Small intestine (tissue), 16 donors: ENCODE results near the gene ERAL1. TPM values are rescaled to one million over a fixed set of nuclear protein-coding genes. Genes with fewer than 3 reads are reported as not detected.

Experiments used
- DNase-seq, 2 donors: peaks; one replicate each; pipeline versions ENCODE4 v3.0.0 to v3.0.0-alpha.2; 2013
- FAIRE-seq: peaks from 2 replicates; lab custom pipeline; 2012; peaks lifted over from hg19 to GRCh38; lab: Jason Lieb, UNC
- H3K27ac ChIP-seq, 3 donors: one replicate each; pipeline ENCODE4 v1.5.1; 2013; ENCODE audit warnings: low read length in 2 of 3, mild to moderate bottlenecking in 2 of 3, control low read depth in 1 of 3, inconsistent platforms in 1 of 3, low read depth in 1 of 3, moderate library complexity in 1 of 3
- H3K27me3 ChIP-seq, 3 donors: one replicate each; pipeline ENCODE4 v1.6.1; 2013; ENCODE audit warnings: low read length in 3 of 3, inconsistent platforms in 1 of 3; ENCODE audit not compliant: control insufficient read depth in 3 of 3, insufficient read depth in 3 of 3
- H3K36me3 ChIP-seq, 3 donors: one replicate each; pipeline ENCODE4 v1.6.1; 2013; ENCODE audit warnings: low read length in 3 of 3, inconsistent platforms in 1 of 3, low read depth in 1 of 3, mild to moderate bottlenecking in 1 of 3, moderate library complexity in 1 of 3; ENCODE audit not compliant: control insufficient read depth in 3 of 3, insufficient read depth in 2 of 3
- H3K4me1 ChIP-seq, 3 donors: one replicate each; pipeline ENCODE4 v1.6.1; 2013; ENCODE audit warnings: low read length in 2 of 3, inconsistent platforms in 1 of 3, low read depth in 1 of 3, mild to moderate bottlenecking in 1 of 3, moderate library complexity in 1 of 3; ENCODE audit not compliant: control insufficient read depth in 3 of 3, insufficient read depth in 2 of 3
- H3K4me3 ChIP-seq, 3 donors: one replicate each; pipeline ENCODE4 v1.5.1; 2013; ENCODE audit warnings: low read length in 3 of 3, control low read depth in 1 of 3, inconsistent platforms in 1 of 3, low read depth in 1 of 3, mild to moderate bottlenecking in 1 of 3, moderate library complexity in 1 of 3
- H3K9me3 ChIP-seq, 2 donors: one replicate each; pipeline ENCODE4 v1.6.1; 2013; ENCODE audit warnings: low read depth in 1 of 2, low read length in 1 of 2; ENCODE audit not compliant: control insufficient read depth in 2 of 2, insufficient read depth in 1 of 2
- WGBS, 3 donors: extraction: QIAGEN DNeasy Blood & Tissue Kit; methylation state at CpG; one replicate each; pipeline ENCODE4 v1.1.7; 2013; 5-methylcytosine and 5-hydroxymethylcytosine counted together
- long read RNA-seq, 10 donors: transcript quantifications; one replicate each; lab custom pipeline, GENCODE V29; 2026
- polyA plus RNA-seq, 4 donors: library from polyadenylated mRNA; stranded (reverse) in 3 of 4; unstranded in 1 of 4; fragments of 200-250 nt in 3 of 4; fragments of 120-200 nt in 1 of 4; gene quantifications; one replicate each; pipeline versions ENCODE4 v1.2.1 to v1.2.3, GENCODE V29; 2013
- donor health status: healthy with polysubstance abuse.
- donor health status: control.
- donor health status: control.
- donor health status: Bipolar disorder and iron deficiency.
- donor health status: healthy.

The ERAL1 gene
- polyA plus RNA-seq: 10 to 100 TPM; 38.5 to 48.9 (median 46.7) TPM
- long read RNA-seq, donor 1: 0 reads
- long read RNA-seq, donor 2, transcript ERAL1-201 (10 exons, 1,925 nt): major isoform, 6 of 8 reads
- long read RNA-seq, donor 2, partial matches to known transcripts: 0 of 8 reads
- long read RNA-seq, donor 2, other reads (novel, unspliced or antisense): 0 of 8 reads
- long read RNA-seq, donor 3, partial matches to known transcripts: 14 of 20 reads
- long read RNA-seq, donor 3, other reads (novel, unspliced or antisense): 0 of 20 reads
- long read RNA-seq, donor 4, partial matches to known transcripts: 0 of 3 reads
- long read RNA-seq, donor 4, other reads (novel, unspliced or antisense): 0 of 3 reads
- long read RNA-seq, donor 5, partial matches to known transcripts: 0 of 2 reads
- long read RNA-seq, donor 5, other reads (novel, unspliced or antisense): 0 of 2 reads
- long read RNA-seq, donor 6, transcript ERAL1-201 (10 exons, 1,925 nt): major isoform, 15 of 17 reads
- long read RNA-seq, donor 6, partial matches to known transcripts: 0 of 17 reads
- long read RNA-seq, donor 6, other reads (novel, unspliced or antisense): 0 of 17 reads
- long read RNA-seq, donor 7, transcript ERAL1-201 (10 exons, 1,925 nt): major isoform, 21 of 48 reads
- long read RNA-seq, donor 7, transcript ERAL1-204 (5 exons, 1,508 nt): minor isoform, 7 of 48 reads
- long read RNA-seq, donor 7, partial matches to known transcripts: 20 of 48 reads
- long read RNA-seq, donor 7, other reads (novel, unspliced or antisense): 0 of 48 reads
- long read RNA-seq, donor 8, partial matches to known transcripts: 0 of 1 reads
- long read RNA-seq, donor 8, other reads (novel, unspliced or antisense): 0 of 1 reads
- long read RNA-seq, donor 9, partial matches to known transcripts: 0 of 3 reads
- long read RNA-seq, donor 9, other reads (novel, unspliced or antisense): 0 of 3 reads
- long read RNA-seq, donor 10, transcript ERAL1-204 (5 exons, 1,508 nt): minor isoform, 8 of 26 reads
- long read RNA-seq, donor 10, transcript ERAL1-201 (10 exons, 1,925 nt): major isoform, 13 of 26 reads
- long read RNA-seq, donor 10, partial matches to known transcripts: 5 of 26 reads
- long read RNA-seq, donor 10, other reads (novel, unspliced or antisense): 0 of 26 reads

- Histone ChIP-seq H3K9me3 (no peaks in the 10 kb centered on the region), H3K36me3 (peaks cover 8 to 27% (median 14%) of the 10 kb centered on the region in 3 donors), H3K4me1 (peaks cover 0 to 9% (median 0%) of the 10 kb centered on the region in 3 donors), H3K27ac (peak within 1 kb of the TSS; percentile 52 to 63 (median 56)), H3K4me3 (peak within 1 kb of the TSS; percentile 48 to 84 (median 83)), H3K27me3 (no peaks in the 10 kb centered on the region)
- FAIRE-seq (no peak), DNase-seq (peak; percentile 87 to 92)
- 1% methylated on average over 42 of the region's 42 CpGs for WGBS, 3 donors
Measured at GRCh38 chr17:28854457-28855335, at the start of gene ERAL1. TSS of gene ERAL1 (plus strand) at chr17:28855016. CDS start at chr17:28855035, 19 bp downstream.

- Histone ChIP-seq H3K4me1 (peaks cover 4 to 16% (median 6%) of the 10 kb centered on the region in 3 donors), H3K9me3 (no peaks in the 10 kb centered on the region), H3K36me3 (peaks cover 0 to 35% (median 0%) of the 10 kb centered on the region in 3 donors), H3K27me3 (no peaks in the 10 kb centered on the region), H3K4me3 (no peak overlapping the region), H3K27ac (peak overlapping the region; percentile 26 to 85 (median 41))
- DNase-seq (peak in 1 of 2 donors; percentile 18), FAIRE-seq (no peak)
- WGBS, 3 donors: 9 to 13% (median 13%) methylated on average over 2 of the region's 2 CpGs
Measured at GRCh38 chr17:28807925-28808634, 46.7 kb upstream of the ERAL1 start.

- WGBS, 3 donors: 87 to 97% (median 96%) methylated on average over 1 of the region's 1 CpG
- Histone ChIP-seq H3K4me1 (peaks cover 4 to 16% (median 6%) of the 10 kb centered on the region in 3 donors), H3K27ac (no peak overlapping the region), H3K36me3 (peaks cover 0 to 15% (median 0%) of the 10 kb centered on the region in 3 donors), H3K9me3 (no peaks in the 10 kb centered on the region), H3K27me3 (no peaks in the 10 kb centered on the region), H3K4me3 (no peak overlapping the region)
- FAIRE-seq (no peak), DNase-seq (no peak)
Measured at GRCh38 chr17:28810437-28810836, 44.4 kb upstream of the ERAL1 start.

GRCh38 chr17:28811651-28812090, 43.1 kb upstream of the ERAL1 start:
- peak overlapping the region in 2 of 3 donors; percentile 89 to 95 for H3K27ac ChIP-seq
- no peak for FAIRE-seq
- H3K27me3 ChIP-seq: no peaks in the 10 kb centered on the region
- peaks cover 0 to 9% (median 0%) of the 10 kb centered on the region in 3 donors for H3K36me3 ChIP-seq
- H3K4me1 ChIP-seq: peaks cover 4 to 16% (median 6%) of the 10 kb centered on the region in 3 donors
- DNase-seq: peak; percentile 55 to 72
- peak overlapping the region; percentile 64 to 87 (median 87) for H3K4me3 ChIP-seq
- H3K9me3 ChIP-seq: no peaks in the 10 kb centered on the region
- WGBS, 3 donors: 1 to 5% (median 5%) methylated on average over 6 of the region's 6 CpGs

GRCh38 chr17:28812091-28812747, 42.6 kb upstream of the ERAL1 start:
- WGBS, 3 donors: 0% methylated on average over 21 to 47 of the region's 47 CpGs
- DNase-seq: peak; percentile 98
- Histone ChIP-seq H3K4me1 (peaks cover 4 to 16% (median 6%) of the 10 kb centered on the region in 3 donors), H3K27ac (peak overlapping the region; percentile 52 to 95 (median 90)), H3K27me3 (no peaks in the 10 kb centered on the region), H3K4me3 (peak overlapping the region; percentile 64 to 87 (median 87)), H3K9me3 (no peaks in the 10 kb centered on the region), H3K36me3 (peaks cover 0 to 6% (median 0%) of the 10 kb centered on the region in 3 donors)
- FAIRE-seq: no peak

GRCh38 chr17:28812748-28813377, 42.0 kb upstream of the ERAL1 start:
- Histone ChIP-seq H3K4me3 (peak overlapping the region; percentile 64 to 87 (median 87)), H3K36me3 (peaks cover 0 to 4% (median 0%) of the 10 kb centered on the region in 3 donors), H3K27ac (peak overlapping the region; percentile 8 to 95 (median 90)), H3K27me3 (no peaks in the 10 kb centered on the region), H3K9me3 (no peaks in the 10 kb centered on the region), H3K4me1 (peaks cover 4 to 12% (median 6%) of the 10 kb centered on the region in 3 donors)
- DNase-seq (peak in 1 of 2 donors; percentile 12), FAIRE-seq (no peak)
- 0 to 1% (median 0%) methylated on average over 5 to 9 of the region's 10 CpGs for WGBS, 3 donors
